HL-60 (cell line): ENCODE results near the gene CHD5.

Experiments
- DNase-seq, 2 experiments: peaks; one replicate each; pipeline ENCODE4 v3.0.0-alpha.2; 2010 to 2020; ENCODE audit warnings: low read depth in 1 of 2, low spot score in 1 of 2
- H3K27ac ChIP-seq: fragments of 250-450 bp; sonication (Bioruptor Pico); replicated peaks from 2 replicates; pipeline ENCODE4 v1.5.1; 2020; ENCODE audit warnings: mild to moderate bottlenecking, moderate library complexity
- H3K27me3 ChIP-seq: fragments of 250-450 bp; sonication (Bioruptor Pico); 2 replicates; pipeline ENCODE4 v1.5.1; 2021; ENCODE audit warnings: mild to moderate bottlenecking, moderate library complexity; ENCODE audit not compliant: insufficient read depth, poor library complexity, severe bottlenecking
- H3K4me3 ChIP-seq: replicated peaks from 2 replicates; pipeline ENCODE4 v1.5.1; 2011; ENCODE audit warnings: mild to moderate bottlenecking, control low read depth, low read length; ENCODE audit not compliant: insufficient read depth
- CTCF ChIP-seq: IDR thresholded peaks from one replicate; pipeline ENCODE4 v1.5.1; 2011; ENCODE audit warnings: low read length, control low read depth, inconsistent platforms; ENCODE audit not compliant: insufficient read depth
- GABPA ChIP-seq: IDR thresholded peaks from 2 replicates; pipeline ENCODE4 v1.6.1; 2012; ENCODE audit warnings: low read depth
- POLR2AphosphoS5 ChIP-seq: IDR thresholded peaks from 2 replicates; pipeline ENCODE4 v1.6.1; 2012; ENCODE audit warnings: low read depth
- REST ChIP-seq: IDR thresholded peaks from 2 replicates; pipeline ENCODE4 v1.6.1; 2012; ENCODE audit warnings: low read depth; ENCODE audit not compliant: insufficient replicate concordance
- SPI1 ChIP-seq: IDR thresholded peaks from 2 replicates; pipeline ENCODE4 v1.6.1; 2012; ENCODE audit warnings: low read depth, mild to moderate bottlenecking, borderline replicate concordance

The CHD5 gene

GRCh38 chr1:6207075-6207885 lies 27.2 kb upstream of the CHD5 start:
- Histone ChIP-seq H3K27ac (no peak overlapping the region), H3K4me3 (no peak overlapping the region), H3K27me3 (peaks cover 20% of the 10 kb centered on the region)
- DNase-seq: no peak
- TF ChIP-seq POLR2AphosphoS5 (no peak), GABPA (no peak), REST (no peak), CTCF (no peak), SPI1 (no peak)

- no peak for TF ChIP-seq GABPA
- TF ChIP-seq SPI1: no peak
- no peak for TF ChIP-seq CTCF
- TF ChIP-seq REST: no peak
- no peak for TF ChIP-seq POLR2AphosphoS5
- H3K27me3 ChIP-seq: peaks cover 20% of the 10 kb centered on the region
- H3K27ac ChIP-seq: no peak overlapping the region
- H3K4me3 ChIP-seq: no peak overlapping the region
- DNase-seq: no peak
Observed at GRCh38 chr1:6206520-6206855, 26.4 kb upstream of the CHD5 start.

GRCh38 chr1:6205849-6206519 lies 25.9 kb upstream of the CHD5 start, which contains the start of gene RNF207:
TSS of gene RNF207 (plus strand) at chr1:6206119. CDS start at chr1:6206536, 417 bp downstream.
- no peak within 1 kb of the TSS for H3K4me3 ChIP-seq
- no peak for DNase-seq

More at GRCh38 chr1:6205849-6206519, 25.9 kb upstream of the CHD5 start, which contains the start of gene RNF207:
- TF ChIP-seq GABPA (no peak), CTCF (no peak), REST (no peak), POLR2AphosphoS5 (no peak), SPI1 (no peak)
- H3K27ac ChIP-seq: no peak within 1 kb of the TSS; the same call in 1 of the 2 replicates
- peaks cover 20% of the 10 kb centered on the region for H3K27me3 ChIP-seq
